ENCODE measurements around the gene TMTC2. TPM values are rescaled to one million over a fixed set of nuclear protein-coding genes. Genes with fewer than 3 reads are reported as not detected.

TMTC2 gene
- total RNA-seq, 1 donor from 2014 or later, result 37.9 TPM

GRCh38 chr12:82659343-82660207, 27.1 kb upstream of the TMTC2 start:
- Histone ChIP-seq H3K36me3 (no peaks in the 10 kb centered on the region), H3K9me3 (no peaks in the 10 kb centered on the region), H3K27ac (no peak overlapping the region), H3K4me1 (no peaks in the 10 kb centered on the region), H3K4me3 (no peak overlapping the region), H3K27me3 (no peaks in the 10 kb centered on the region)
- no peak for ATAC-seq
- intact Hi-C loops (cut with DNase I), result no loop called here
- no peak for DNase-seq
- TF ChIP-seq CTCF (IDR thresholded peaks at IDR 0.05), result no peak

- H3K36me3 ChIP-seq, result no peaks in the 10 kb centered on the region
- intact Hi-C loops (cut with DNase I), result no loop called here
- H3K4me3 ChIP-seq, result no peak overlapping the region
- no peak overlapping the region for H3K27ac ChIP-seq
- no peaks in the 10 kb centered on the region for H3K27me3 ChIP-seq
- TF ChIP-seq CTCF (IDR thresholded peaks at IDR 0.05), result no peak
- DNase-seq (no peak), ATAC-seq (no peak)
- H3K4me1 ChIP-seq, result no peaks in the 10 kb centered on the region
- no peaks in the 10 kb centered on the region for H3K9me3 ChIP-seq
Observed at GRCh38 chr12:82660541-82661325, 26.0 kb upstream of the TMTC2 start.

- Histone ChIP-seq H3K36me3 (no peaks in the 10 kb centered on the region), H3K9me3 (no peaks in the 10 kb centered on the region), H3K4me3 (no peak overlapping the region), H3K27me3 (no peaks in the 10 kb centered on the region), H3K4me1 (no peaks in the 10 kb centered on the region), H3K27ac (no peak overlapping the region)
- intact Hi-C loops (cut with DNase I), result no loop called here
- DNase-seq, result no peak
- ATAC-seq, result no peak
- no peak for TF ChIP-seq CTCF (IDR thresholded peaks at IDR 0.05)
Observed at GRCh38 chr12:82663893-82664292, 22.8 kb upstream of the TMTC2 start.

GRCh38 chr12:82665142-82665923, 21.4 kb upstream of the TMTC2 start:
- ATAC-seq (no peak), DNase-seq (no peak)
- no peaks in the 10 kb centered on the region for H3K9me3 ChIP-seq
- intact Hi-C loops (cut with DNase I), result no loop called here
- no peak for TF ChIP-seq CTCF (IDR thresholded peaks at IDR 0.05)
- no peaks in the 10 kb centered on the region for H3K4me1 ChIP-seq
- H3K27me3 ChIP-seq, result no peaks in the 10 kb centered on the region
- no peak overlapping the region for H3K27ac ChIP-seq
- H3K4me3 ChIP-seq, result no peak overlapping the region
- no peaks in the 10 kb centered on the region for H3K36me3 ChIP-seq

- H3K27me3 ChIP-seq, result no peaks in the 10 kb centered on the region
- no peak for TF ChIP-seq CTCF (IDR thresholded peaks at IDR 0.05)
- H3K4me3 ChIP-seq, result no peak overlapping the region
- no peak for ATAC-seq
- H3K9me3 ChIP-seq, result no peaks in the 10 kb centered on the region
- no peaks in the 10 kb centered on the region for H3K4me1 ChIP-seq
- H3K27ac ChIP-seq, result no peak overlapping the region
- no peak for DNase-seq
- intact Hi-C loops (cut with DNase I), result no loop called here
- H3K36me3 ChIP-seq, result no peaks in the 10 kb centered on the region
Observed at GRCh38 chr12:82666830-82667229, 19.9 kb upstream of the TMTC2 start.

Data from upper lobe of right lung (tissue), 1 donor.